ENCODE data around the gene FGF22. TPM values are rescaled to one million over a fixed set of nuclear protein-coding genes. Genes with fewer than 3 reads are reported as not detected.

FGF22 gene
- total RNA-seq, 1 donor from 2014 or later = not detected

DNA sequence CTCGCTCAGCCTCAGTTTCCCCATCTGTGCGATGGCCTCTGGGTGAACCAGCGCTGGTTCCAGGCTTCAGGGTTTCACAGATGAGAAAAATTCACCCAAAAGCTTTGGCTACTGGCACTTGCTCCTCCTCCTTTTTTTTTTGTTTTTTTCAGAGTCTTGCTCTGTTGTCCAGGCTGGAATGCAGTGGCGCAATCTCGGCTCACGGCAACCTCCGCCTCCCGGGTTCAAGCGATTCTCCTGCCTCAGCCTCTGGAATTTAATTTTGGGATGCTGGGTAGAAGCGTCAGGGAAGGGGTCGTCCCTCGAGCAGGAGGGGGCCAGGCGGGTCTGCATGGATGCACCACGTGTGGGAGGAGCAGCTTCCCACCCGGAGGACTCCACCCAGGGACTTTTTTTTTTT lies 48.5 kb downstream of the FGF22 start:
- Mint-ChIP-seq H3K36me3 (ENCODE audit: low read depth, unreplicated experiment) (no peaks in the 10 kb centered on the region), H3K27me3 (ENCODE audit: unreplicated experiment) (no peaks in the 10 kb centered on the region), H3K4me1 (ENCODE audit: unreplicated experiment) (no peaks in the 10 kb centered on the region), H3K27ac (ENCODE audit: unreplicated experiment) (no peak overlapping the region), H3K4me3 (ENCODE audit: unreplicated experiment) (no peak overlapping the region), H3K9me3 (ENCODE audit: unreplicated experiment) (no peaks in the 10 kb centered on the region)
- no peak for DNase-seq (ENCODE audit: low spot score)
- TF ChIP-seq, protein P1, sequence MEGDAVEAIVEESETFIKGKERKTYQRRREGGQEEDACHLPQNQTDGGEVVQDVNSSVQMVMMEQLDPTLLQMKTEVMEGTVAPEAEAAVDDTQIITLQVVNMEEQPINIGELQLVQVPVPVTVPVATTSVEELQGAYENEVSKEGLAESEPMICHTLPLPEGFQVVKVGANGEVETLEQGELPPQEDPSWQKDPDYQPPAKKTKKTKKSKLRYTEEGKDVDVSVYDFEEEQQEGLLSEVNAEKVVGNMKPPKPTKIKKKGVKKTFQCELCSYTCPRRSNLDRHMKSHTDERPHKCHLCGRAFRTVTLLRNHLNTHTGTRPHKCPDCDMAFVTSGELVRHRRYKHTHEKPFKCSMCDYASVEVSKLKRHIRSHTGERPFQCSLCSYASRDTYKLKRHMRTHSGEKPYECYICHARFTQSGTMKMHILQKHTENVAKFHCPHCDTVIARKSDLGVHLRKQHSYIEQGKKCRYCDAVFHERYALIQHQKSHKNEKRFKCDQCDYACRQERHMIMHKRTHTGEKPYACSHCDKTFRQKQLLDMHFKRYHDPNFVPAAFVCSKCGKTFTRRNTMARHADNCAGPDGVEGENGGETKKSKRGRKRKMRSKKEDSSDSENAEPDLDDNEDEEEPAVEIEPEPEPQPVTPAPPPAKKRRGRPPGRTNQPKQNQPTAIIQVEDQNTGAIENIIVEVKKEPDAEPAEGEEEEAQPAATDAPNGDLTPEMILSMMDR (IDR thresholded peaks at IDR 0.05; ENCODE audit: unreplicated experiment) = no peak

DNA sequence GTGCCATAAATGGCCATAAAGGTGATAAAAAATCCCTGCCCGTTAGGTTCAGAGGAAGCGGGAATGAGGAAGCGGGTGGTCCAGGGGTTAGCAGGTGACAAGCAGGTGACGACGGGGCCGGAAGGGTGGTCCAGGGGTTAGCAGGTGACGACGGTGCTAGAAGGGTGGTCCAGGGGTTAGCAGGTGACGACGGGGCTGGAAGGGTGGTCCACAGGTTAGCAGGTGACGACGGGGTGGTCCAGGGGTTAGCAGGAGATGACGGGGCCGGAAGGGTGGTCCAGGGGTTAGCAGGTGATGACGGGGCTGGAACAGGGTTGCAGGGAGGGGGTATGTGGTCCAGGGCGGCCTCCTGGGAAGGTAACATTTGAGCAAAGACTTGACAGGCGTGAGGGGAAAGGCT lies 49.3 kb downstream of the FGF22 start:
- H3K27me3 Mint-ChIP-seq (ENCODE audit: unreplicated experiment) = no peaks in the 10 kb centered on the region
- H3K4me1 Mint-ChIP-seq (ENCODE audit: unreplicated experiment) = no peaks in the 10 kb centered on the region
- no peak for DNase-seq (ENCODE audit: low spot score)
- H3K27ac Mint-ChIP-seq (ENCODE audit: unreplicated experiment) = no peak overlapping the region
- H3K9me3 Mint-ChIP-seq (ENCODE audit: unreplicated experiment) = no peaks in the 10 kb centered on the region
- TF ChIP-seq, protein P1 (IDR thresholded peaks at IDR 0.05; ENCODE audit: unreplicated experiment) = no peak
- H3K36me3 Mint-ChIP-seq (ENCODE audit: low read depth, unreplicated experiment) = no peaks in the 10 kb centered on the region
- H3K4me3 Mint-ChIP-seq (ENCODE audit: unreplicated experiment) = peak overlapping the region; percentile 53

DNA sequence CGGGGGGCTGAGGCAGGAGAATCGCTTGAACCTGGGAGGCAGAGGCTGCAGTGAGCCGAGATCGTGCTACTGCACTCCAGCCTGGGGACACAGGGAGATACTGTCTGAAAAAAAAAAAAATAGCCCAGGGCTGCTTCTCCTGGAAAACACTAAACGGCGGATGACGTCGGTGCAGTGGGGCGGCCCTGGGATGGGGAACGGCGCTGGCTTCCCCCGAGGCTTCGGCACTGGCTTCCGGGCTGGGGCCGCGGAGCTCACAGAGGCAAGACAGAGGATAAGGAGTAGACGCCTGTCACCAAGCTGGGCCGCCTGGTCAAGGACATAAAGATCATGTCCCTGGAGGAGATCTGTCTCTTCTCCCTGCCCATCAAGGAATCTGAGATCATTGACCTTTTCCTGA lies 50.5 kb downstream of the FGF22 start:
- Mint-ChIP-seq H3K4me1 (ENCODE audit: unreplicated experiment) (no peaks in the 10 kb centered on the region), H3K36me3 (ENCODE audit: low read depth, unreplicated experiment) (no peaks in the 10 kb centered on the region), H3K27me3 (ENCODE audit: unreplicated experiment) (no peaks in the 10 kb centered on the region), H3K4me3 (ENCODE audit: unreplicated experiment) (no peak overlapping the region), H3K9me3 (ENCODE audit: unreplicated experiment) (no peaks in the 10 kb centered on the region), H3K27ac (ENCODE audit: unreplicated experiment) (no peak overlapping the region)
- TF ChIP-seq, protein P1 (IDR thresholded peaks at IDR 0.05; ENCODE audit: unreplicated experiment) = no peak
- DNase-seq (ENCODE audit: low spot score) = no peak

Other genes with a start within 250 kb of the FGF22 start
- gene C2CD4C, start 230.7 kb upstream of the FGF22 start, total RNA-seq (ENCODE audit: unreplicated experiment) = 1.2 TPM
- 46.9 TPM for gene SHC2, start 178.8 kb upstream of the FGF22 start, total RNA-seq (ENCODE audit: unreplicated experiment)
- gene MADCAM1, start 143.4 kb upstream of the FGF22 start, total RNA-seq (ENCODE audit: unreplicated experiment) = 6.5 TPM
- gene TPGS1, start 132.4 kb upstream of the FGF22 start, total RNA-seq (ENCODE audit: unreplicated experiment) = 18.0 TPM
- gene CDC34, start 108.1 kb upstream of the FGF22 start, total RNA-seq (ENCODE audit: unreplicated experiment) = 126 TPM
- gene GZMM, start 95.8 kb upstream of the FGF22 start, total RNA-seq (ENCODE audit: unreplicated experiment) = not detected
- 353 TPM for gene BSG, start 67.3 kb upstream of the FGF22 start, total RNA-seq (ENCODE audit: unreplicated experiment)
- gene HCN2, start 50.0 kb upstream of the FGF22 start, total RNA-seq (ENCODE audit: unreplicated experiment) = 0.28 TPM
- gene POLRMT, start 6.3 kb upstream of the FGF22 start, total RNA-seq (ENCODE audit: unreplicated experiment) = 53.6 TPM
- 41.7 TPM for gene RNF126, start 23.3 kb downstream of the FGF22 start, total RNA-seq (ENCODE audit: unreplicated experiment)
- 6.5 TPM for gene FSTL3, start 36.5 kb downstream of the FGF22 start, total RNA-seq (ENCODE audit: unreplicated experiment)
- gene PRSS57, start 55.6 kb downstream of the FGF22 start, total RNA-seq (ENCODE audit: unreplicated experiment) = not detected
- gene PALM, start 69.1 kb downstream of the FGF22 start, total RNA-seq (ENCODE audit: unreplicated experiment) = 42.0 TPM
- not detected for gene MISP, start 111.2 kb downstream of the FGF22 start, total RNA-seq (ENCODE audit: unreplicated experiment)
- 614 TPM for gene PTBP1, start 157.6 kb downstream of the FGF22 start, total RNA-seq (ENCODE audit: unreplicated experiment)
- gene PLPPR3, start 182.1 kb downstream of the FGF22 start, total RNA-seq (ENCODE audit: unreplicated experiment) = 17.6 TPM
- 0.21 TPM for gene AZU1, start 188.0 kb downstream of the FGF22 start, total RNA-seq (ENCODE audit: unreplicated experiment)
- gene PRTN3, start 201.1 kb downstream of the FGF22 start, total RNA-seq (ENCODE audit: unreplicated experiment) = not detected
- gene ELANE, start 212.4 kb downstream of the FGF22 start, total RNA-seq (ENCODE audit: unreplicated experiment) = not detected
- 0.46 TPM for gene CFD, start 219.8 kb downstream of the FGF22 start, total RNA-seq (ENCODE audit: unreplicated experiment)